HG03575 (cell line): Measurements from ENCODE around the gene MIA3.
"Not testable (repeated sequence)": the region's sequence is repeated elsewhere in the genome, so short reads cannot be mapped to it uniquely, and the experiment has no call there.

Experiments
- ATAC-seq: cut with Tn5 transposase; IDR thresholded peaks from one replicate; pipeline ENCODE4 v1.9.1; 2021; ENCODE audit not compliant: unreplicated experiment, insufficient number of reproducible peaks, low FRiP score; ENCODE audit errors: extremely low read depth

Gene MIA3

GRCh38 chr1:222656391-222657155, 38.7 kb downstream of the MIA3 start:
- no peak for ATAC-seq

GRCh38 chr1:222657899-222658298, 40.0 kb downstream of the MIA3 start:
- ATAC-seq, result no peak

DNA sequence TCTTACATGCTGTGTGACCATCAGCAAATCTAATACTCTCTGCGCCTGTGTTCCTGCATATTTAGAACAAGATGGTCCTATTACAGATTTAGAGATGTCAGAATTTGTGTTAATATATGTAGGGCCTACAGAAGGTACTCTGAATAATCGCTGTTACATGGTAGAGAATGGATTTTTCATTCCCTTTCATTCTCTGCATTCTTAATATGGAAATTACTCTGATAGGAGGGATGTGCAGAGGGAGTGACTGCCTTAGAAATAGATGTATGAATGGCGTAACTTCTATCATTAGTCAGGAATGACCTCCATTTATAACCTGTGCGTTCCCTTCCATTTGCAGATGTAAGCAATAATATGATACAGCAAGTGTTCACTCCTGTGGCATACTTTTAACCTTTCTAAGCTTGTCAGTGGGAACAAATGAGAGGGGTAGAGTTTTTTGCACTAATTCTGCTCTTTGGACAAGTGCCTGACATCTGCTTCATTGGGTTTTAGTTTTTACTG, 45.6 kb downstream of the MIA3 start:
- no peak for ATAC-seq

DNA sequence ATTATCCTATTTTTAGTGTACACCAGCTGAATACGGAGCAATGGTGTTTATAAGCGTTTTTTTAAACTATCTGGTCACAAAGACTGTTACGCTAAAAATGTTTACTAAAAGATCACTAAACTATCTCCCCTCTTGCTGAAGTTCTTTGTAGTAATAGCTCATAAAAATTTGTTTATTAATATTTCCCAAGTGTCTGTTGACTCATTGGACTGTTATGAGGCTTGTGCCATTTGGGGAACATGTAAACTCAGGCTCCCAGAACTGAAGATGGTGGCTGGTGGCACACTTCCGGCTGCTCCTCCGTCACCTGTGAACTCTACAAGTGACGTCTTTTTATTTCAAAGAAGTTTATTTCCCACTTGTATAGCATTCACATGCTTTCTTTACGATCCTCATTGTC, 48.1 kb downstream of the MIA3 start:
- no peak for ATAC-seq

DNA sequence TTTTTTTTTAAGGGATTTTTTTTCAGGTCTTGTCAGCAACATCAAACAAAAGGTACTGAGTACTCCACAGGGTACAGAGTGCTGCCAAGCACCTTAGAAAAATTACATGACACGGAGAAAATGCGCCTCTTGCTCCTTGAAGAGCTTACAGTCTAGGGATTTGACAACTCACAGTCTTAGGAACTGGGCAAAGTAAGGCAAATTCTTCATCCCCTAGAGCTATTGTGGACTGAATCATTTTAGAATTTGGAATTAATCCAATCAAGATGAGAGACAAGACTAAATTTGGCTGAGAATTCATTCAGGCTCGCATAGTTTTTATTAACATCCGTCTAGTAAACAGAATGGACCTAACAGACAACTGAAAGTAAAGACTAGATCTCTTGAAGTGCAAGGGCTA, 50.3 kb downstream of the MIA3 start:
- ATAC-seq, result not testable (repeated sequence)

DNA sequence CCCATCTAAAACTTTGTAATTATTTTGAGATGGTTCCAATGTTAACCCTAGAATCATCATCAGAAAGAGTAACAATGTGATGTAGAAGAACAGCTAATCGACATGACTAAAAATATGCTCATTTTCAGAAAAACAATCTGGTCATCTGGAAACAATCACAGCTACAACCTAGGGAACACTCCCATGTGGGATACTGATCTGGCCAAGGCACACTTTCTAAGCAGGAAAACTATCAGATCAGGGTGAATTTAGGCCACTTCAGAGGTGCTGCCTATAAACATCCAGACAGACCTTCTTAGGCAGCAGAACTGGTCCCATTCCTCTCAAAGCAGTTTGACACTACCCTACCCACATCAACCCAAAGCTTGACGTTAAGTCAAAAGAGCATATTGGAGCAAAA, 51.2 kb downstream of the MIA3 start:
- not testable (repeated sequence) for ATAC-seq

DNA sequence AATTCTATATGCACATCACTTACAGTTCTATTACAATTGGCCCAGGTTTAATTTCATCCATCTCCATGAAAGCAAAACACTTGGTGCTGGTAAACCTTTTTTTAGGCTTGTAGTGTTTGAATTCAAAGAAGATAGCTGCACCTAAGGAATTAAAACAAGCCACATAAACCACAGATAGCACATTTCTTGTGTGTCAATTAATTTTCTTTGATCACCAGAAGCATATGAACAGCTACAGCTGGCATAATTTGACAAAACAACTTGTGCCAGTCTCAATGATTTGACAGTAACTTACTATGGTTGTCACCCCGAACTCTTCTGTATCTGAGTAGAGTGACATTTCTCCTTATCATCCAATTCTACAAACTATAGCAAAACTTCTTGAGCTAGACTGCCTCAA, 52.2 kb downstream of the MIA3 start:
- ATAC-seq, result no peak

GRCh38 chr1:222680080-222680479, 62.2 kb downstream of the MIA3 start:
- ATAC-seq, result no peak

- ATAC-seq, result no peak
Measured at GRCh38 chr1:222691016-222691415, 73.1 kb downstream of the MIA3 start.

DNA sequence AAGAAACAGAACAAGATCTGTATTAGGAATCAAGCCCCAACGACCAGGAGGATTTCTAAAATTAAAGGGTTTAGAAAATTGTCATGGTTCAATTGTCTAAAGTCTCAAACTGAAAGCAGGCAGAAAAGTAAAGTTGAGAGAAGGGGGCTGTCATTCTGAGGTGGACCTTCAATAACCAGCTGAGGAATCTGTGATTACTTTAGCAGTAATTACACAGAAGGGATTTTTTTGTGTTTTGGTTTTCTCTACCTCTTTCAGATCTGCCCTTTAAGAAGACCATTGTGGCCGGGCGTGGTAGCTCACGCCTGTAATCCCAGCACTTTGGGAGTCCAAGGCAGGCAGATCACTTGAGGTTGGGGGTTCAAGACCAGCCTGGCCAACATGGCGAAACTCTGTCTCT, 77.0 kb downstream of the MIA3 start:
- no peak for ATAC-seq

DNA sequence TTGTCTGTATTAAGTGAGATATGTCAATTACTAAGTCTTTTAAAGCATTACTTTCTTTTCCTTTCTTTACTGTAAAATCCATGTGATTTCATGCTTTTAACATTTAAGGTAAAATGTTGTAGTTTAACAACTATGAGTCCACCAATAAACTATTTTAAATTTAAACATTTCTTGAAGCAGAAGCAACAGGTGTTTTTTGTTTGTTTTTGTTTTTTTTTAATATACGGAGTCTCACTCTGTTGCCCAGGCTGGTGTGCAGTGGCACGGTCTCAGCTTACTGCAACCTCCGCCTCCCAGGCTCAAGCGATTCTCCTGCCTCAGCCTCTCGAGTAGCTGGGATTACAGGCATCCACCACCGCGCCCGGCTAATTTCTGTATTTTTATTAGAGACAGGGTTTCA, 78.8 kb downstream of the MIA3 start:
- no peak for ATAC-seq

GRCh38 chr1:222697203-222697602, 79.3 kb downstream of the MIA3 start:
- ATAC-seq, result no peak

GRCh38 chr1:222697826-222698225, 79.9 kb downstream of the MIA3 start:
- no peak for ATAC-seq

- ATAC-seq, result no peak
Measured at GRCh38 chr1:222702210-222702609, 84.3 kb downstream of the MIA3 start.

DNA sequence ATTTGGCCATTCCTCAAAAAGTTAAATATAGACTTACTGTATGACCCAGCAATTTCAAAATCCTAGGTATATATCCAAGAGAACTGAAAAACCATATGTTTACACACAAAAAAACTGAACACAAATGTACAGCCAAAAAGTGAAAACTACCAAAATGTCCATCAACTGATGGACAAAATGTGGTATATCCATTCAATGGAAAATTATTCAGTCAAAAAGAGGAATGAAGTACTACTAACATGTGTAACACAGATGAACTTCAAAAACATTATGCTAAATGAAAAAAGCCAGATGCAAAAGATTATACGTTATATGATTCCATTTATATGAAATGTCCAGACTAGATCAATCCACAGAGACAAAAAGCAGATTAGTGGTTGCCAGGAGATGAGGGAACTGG, 86.4 kb downstream of the MIA3 start:
- ATAC-seq, result no peak

DNA sequence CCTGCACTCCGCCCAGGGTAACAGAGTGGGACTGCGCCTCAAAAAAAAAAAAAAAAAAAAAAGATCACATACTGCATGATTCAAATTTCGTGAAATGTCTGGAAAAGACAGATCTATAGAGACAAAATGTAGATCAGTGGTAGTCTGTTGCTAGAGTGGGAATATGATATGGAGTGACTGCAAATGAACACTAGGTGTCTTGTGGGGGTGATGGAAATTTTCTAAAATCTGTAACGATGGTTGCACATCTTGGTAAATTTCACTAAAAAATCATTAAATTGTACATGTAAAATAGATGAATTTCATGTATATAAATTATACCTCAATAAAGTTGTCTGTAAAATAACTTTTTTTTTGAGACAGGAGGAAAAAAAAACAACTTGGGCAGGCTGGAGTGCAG, 88.9 kb downstream of the MIA3 start:
- ATAC-seq, result no peak

GRCh38 chr1:222709700-222710153, 91.8 kb downstream of the MIA3 start:
- no peak for ATAC-seq

GRCh38 chr1:222711319-222712252, 93.7 kb downstream of the MIA3 start:
- ATAC-seq, result peak; percentile 21

- peak; percentile 45 for ATAC-seq
Measured at GRCh38 chr1:222712253-222713090, 94.6 kb downstream of the MIA3 start, which contains the start of the genes AIDA and BROX. Gene AIDA, minus strand, starts transcription at chr1:222712491. Its CDS starts 174 bp downstream, at chr1:222712317. Gene BROX, plus strand, starts transcription at chr1:222712564. Its CDS starts 3,136 bp downstream, at chr1:222715700.
